LNCaP clone FGC (cell line): ENCODE results near the gene HLCS.

ENCODE experiments used
- DNase-seq: peaks from one replicate; pipeline ENCODE4 v3.0.0-alpha.2; 2011; ENCODE audit warnings: low read depth
- H3K4me3 ChIP-seq: 2 replicates; pipeline ENCODE4 v1.5.1; 2011; ENCODE audit warnings: mild to moderate bottlenecking, low read depth, low read length, control low read depth
- CTCF ChIP-seq: IDR thresholded peaks from 2 replicates; pipeline ENCODE4 v1.5.1; 2012; ENCODE audit warnings: mild to moderate bottlenecking; ENCODE audit not compliant: control insufficient read depth, insufficient read depth; ENCODE audit errors: extremely low read depth

The HLCS gene

GRCh38 chr21:36705679-36706481, 260.6 kb downstream of the HLCS start:
- H3K4me3 ChIP-seq, result no peak overlapping the region
- no peak for TF ChIP-seq CTCF
- DNase-seq, result no peak

GRCh38 chr21:36704958-36705678, 261.4 kb downstream of the HLCS start:
- no peak for TF ChIP-seq CTCF
- DNase-seq, result no peak
- H3K4me3 ChIP-seq, result no peak overlapping the region

GRCh38 chr21:36704281-36704957, 262.1 kb downstream of the HLCS start:
- DNase-seq, result no peak
- TF ChIP-seq CTCF, result no peak
- no peak overlapping the region for H3K4me3 ChIP-seq

- no peak for DNase-seq
- TF ChIP-seq CTCF, result no peak
- no peak overlapping the region for H3K4me3 ChIP-seq
Observed at GRCh38 chr21:36703626-36704280, 262.7 kb downstream of the HLCS start.

GRCh38 chr21:36703123-36703522, 263.3 kb downstream of the HLCS start:
- DNase-seq, result no peak
- no peak overlapping the region for H3K4me3 ChIP-seq
- no peak for TF ChIP-seq CTCF

GRCh38 chr21:36702622-36702968, 263.9 kb downstream of the HLCS start:
- TF ChIP-seq CTCF, result no peak
- no peak for DNase-seq
- no peak overlapping the region for H3K4me3 ChIP-seq
